Measurements from ENCODE around the gene MMP25.
"Not testable (repeated sequence)": the region's sequence is repeated elsewhere in the genome, so short reads cannot be mapped to it uniquely, and the experiment has no call there.

MMP25 gene

GRCh38 chr16:3072576-3073263, 26.4 kb downstream of the MMP25 start:
- not testable (repeated sequence) for DNase-seq (ENCODE audit: low spot score)

- no peak for DNase-seq (ENCODE audit: low spot score)
These were observed 27.1 kb downstream of the MMP25 start for GRCh38 chr16:3073448-3073847.

GRCh38 chr16:3074860-3075522, 28.6 kb downstream of the MMP25 start:
- no peak for DNase-seq (ENCODE audit: low spot score)

DNA sequence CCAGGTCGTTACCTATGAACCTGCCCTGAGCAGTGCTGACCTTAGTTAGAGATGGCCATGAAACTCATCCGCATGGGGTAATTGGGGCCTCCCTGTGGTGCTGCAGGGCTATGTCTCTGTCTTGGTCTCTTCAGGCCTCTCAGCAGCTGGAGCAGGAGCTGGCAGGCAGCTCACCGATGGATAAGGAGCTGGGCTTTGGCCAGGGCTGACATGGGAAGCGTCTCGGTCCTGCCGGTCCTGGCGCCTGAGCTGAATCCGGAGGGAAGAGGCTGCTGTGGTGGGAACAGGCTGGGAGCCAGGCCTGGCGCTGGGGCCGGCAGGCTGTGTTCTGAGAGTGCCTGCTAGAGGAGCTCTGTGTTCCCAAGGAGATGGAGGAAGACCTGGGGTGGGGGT, 29.2 kb downstream of the MMP25 start:
- DNase-seq (ENCODE audit: low spot score): no peak

DNA sequence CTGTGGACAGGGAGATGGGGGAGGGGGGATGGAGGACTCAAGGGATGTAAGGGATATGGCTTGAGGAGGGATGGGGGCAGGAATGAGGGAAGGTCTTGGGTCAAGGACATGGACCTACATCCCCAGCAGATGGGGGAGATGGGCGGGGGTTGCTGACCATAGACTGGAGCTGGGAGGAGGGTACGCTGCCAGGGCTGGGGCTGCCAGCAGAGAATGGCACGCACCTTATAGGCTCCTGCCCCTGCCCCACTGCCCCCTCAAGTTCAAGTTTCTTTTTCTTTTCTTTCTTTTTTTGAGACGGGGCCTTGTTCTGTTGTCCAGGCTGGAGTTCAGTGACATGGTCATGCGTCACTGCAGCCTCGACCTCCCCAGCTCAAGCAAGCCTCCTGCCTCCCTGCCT, 29.6 kb downstream of the MMP25 start:
- not testable (repeated sequence) for DNase-seq (ENCODE audit: low spot score)

DNA sequence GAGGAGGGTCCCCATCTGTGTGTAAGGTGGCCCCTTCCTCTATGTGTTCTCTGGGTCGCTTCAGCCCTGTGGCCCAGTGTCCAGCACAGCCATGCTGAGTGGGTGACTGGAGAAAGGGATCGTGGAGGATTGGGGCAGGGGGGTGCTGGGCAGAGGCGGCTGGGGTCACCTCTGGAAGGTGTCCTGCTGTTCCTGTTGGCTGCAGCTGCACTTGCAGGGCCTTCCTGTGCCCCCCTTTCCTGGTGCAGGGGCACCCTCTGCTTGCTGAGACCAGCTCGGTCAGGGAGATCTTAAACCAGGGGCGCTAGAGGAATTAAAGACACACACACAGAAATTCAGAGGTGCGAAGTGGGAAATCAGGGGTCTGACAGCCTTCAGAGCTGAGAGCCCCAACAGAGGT, 30.2 kb downstream of the MMP25 start:
- no peak for DNase-seq (ENCODE audit: low spot score)

DNA sequence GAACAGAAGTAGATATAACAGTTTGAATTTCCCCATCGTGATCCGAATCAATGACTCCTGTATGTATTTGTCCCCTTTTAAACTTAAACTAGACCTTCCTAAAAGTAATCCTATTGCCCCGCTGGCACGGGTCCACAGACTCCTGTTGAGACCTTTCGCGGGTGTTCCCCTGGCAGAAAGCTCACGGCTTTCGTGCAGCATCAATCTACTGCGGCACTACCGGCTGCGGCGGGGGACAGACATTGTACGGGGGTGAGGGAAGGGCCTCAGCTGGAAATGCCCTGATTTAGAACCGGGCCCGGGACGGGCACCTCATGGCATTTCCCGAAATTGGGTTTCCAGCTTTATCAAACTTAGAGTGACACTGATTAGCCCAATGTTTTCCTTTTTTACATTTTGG, 33.7 kb downstream of the MMP25 start:
- DNase-seq (ENCODE audit: low spot score): no peak

GRCh38 chr16:3081957-3082356, 35.6 kb downstream of the MMP25 start:
- DNase-seq (ENCODE audit: low spot score): not testable (repeated sequence)

GRCh38 chr16:3083408-3083807, 37.0 kb downstream of the MMP25 start:
- DNase-seq (ENCODE audit: low spot score): not testable (repeated sequence)

DNA sequence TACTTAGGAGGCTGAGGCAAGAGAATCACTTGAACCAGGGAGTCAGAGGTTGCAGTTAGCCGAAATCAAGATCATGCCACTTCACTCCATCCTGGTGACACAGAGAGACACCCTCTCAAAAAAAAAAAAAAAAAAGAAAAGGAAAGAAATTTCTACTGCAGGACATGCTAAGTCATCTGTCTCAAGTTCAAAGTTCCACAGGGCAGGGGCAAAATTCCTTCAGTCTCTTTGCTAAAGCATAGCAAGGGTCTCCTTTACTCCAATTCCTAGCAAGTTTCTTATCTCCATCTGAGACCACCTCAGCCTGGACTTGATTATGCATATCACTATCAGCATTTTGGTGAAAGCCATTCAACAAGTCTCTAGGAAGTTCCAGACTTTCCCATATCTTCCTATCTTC, 38.1 kb downstream of the MMP25 start:
- DNase-seq (ENCODE audit: low spot score): no peak

DNA sequence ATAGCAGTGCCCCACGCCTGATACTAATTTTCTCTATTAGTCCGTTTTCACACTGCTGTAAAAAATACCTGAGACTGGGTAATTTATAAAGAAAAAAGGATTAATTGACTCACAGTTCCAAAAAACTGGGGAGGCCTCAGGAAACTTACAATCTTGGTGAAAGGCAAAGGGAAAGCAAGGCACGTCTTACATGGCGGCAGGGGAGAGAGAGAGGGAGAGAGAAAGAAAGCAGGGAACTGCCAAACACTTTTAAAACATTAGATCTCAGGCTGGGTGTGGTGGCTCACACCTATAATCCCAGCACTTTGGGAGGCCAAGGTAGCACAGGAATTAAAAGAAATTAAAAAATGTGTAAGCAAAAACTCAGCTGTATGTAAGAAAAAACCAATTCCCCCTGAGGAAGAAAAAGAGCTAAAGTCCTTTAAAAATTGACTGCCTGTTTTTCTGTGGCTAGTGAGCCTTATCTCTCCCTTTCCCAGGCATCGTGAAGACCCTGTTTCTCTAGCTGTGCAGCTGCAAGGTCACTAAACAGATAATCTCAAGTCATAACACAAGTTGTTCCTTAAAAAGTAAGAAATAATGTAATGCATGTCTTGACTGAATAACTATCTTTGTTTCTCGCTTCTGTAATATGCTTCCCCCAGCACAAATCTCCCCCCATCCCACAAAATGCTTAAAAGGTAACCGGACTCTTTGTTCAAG, 38.8 kb downstream of the MMP25 start:
- DNase-seq (ENCODE audit: low spot score): no peak

- DNase-seq (ENCODE audit: low spot score): no peak
These were observed 39.7 kb downstream of the MMP25 start for GRCh38 chr16:3085868-3086595.

DNA sequence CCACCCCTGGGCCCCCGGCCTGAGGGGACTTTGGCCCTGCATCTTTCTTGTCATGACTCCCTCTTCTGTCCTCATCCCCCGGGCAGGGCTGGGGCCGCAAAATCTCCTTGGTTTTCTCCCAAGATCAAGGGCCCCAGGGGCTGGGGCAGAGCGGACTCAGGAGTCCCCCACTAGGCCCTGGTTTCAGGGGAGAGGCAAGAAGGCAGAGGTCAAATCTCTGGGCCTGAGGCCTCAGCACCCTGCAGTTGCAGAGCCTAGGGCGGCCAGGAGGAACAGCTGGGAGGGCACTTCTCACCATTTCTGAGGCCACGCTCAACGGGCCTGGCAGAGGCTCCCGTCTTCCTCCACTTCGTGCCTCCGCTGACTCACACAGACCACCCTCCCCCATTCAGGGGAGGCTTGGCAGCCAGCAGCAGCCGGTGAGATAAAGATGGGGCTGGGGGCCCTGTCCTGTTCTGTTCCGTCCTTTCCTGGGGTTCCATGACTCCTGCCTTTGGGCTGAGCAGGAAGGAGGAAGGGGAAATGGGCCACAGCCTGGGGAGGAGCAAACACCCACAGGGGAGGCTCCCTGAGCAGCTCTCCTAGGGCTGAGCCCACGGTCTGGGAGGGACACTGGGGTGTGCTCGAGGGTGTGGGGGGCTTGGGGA, 40.4 kb downstream of the MMP25 start:
- DNase-seq (ENCODE audit: low spot score): no peak

DNA sequence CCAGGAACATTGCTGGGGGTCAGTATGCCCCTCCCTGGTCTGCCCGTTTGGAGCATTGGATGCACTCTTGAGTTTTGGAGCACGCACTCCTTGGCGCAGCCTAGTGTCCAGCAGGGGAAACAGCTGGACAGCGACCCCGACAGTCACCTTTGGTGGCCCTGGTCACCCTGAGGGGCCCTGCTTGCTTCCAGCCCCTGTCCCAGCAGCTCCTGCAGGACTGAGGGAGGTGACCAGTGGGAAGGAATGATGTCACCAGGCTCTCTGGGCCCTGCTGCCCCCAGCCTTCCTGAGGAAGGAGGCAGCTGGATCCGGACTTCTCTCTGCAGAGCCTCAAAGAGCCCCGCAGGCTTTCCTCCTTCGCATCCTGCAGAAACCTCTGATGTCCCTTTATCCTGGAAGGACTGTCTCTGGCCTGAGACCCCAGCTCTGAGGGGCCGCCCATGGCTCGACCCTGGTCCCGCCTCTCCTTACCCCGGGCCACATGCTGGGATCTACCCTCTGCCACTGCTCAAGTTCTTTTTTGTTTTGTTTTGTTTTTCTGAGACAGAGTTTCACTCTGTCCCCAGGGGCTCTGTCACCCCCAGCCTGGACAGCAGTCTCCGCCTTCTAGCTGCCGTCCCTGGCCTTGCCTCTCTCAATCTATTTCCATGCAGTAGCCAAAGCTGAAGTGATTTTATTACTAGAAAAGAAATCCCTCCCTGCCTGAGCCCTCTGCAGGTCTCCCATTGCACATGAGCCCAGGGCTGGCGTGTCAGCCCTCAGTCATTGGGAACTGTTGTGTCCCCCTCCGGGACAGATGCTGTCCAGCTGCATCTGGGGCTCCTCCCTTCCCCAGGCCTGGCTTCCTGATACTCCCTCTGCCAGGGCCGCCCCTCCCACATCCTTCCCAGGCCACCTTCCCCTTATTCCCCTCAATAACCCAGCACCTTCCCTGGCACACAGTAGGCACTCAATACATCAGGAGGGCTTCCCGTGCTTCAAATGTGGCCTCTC, 41.2 kb downstream of the MMP25 start:
- no peak for DNase-seq (ENCODE audit: low spot score)

GRCh38 chr16:3088450-3088849, 42.1 kb downstream of the MMP25 start:
- no peak for DNase-seq (ENCODE audit: low spot score)

DNA sequence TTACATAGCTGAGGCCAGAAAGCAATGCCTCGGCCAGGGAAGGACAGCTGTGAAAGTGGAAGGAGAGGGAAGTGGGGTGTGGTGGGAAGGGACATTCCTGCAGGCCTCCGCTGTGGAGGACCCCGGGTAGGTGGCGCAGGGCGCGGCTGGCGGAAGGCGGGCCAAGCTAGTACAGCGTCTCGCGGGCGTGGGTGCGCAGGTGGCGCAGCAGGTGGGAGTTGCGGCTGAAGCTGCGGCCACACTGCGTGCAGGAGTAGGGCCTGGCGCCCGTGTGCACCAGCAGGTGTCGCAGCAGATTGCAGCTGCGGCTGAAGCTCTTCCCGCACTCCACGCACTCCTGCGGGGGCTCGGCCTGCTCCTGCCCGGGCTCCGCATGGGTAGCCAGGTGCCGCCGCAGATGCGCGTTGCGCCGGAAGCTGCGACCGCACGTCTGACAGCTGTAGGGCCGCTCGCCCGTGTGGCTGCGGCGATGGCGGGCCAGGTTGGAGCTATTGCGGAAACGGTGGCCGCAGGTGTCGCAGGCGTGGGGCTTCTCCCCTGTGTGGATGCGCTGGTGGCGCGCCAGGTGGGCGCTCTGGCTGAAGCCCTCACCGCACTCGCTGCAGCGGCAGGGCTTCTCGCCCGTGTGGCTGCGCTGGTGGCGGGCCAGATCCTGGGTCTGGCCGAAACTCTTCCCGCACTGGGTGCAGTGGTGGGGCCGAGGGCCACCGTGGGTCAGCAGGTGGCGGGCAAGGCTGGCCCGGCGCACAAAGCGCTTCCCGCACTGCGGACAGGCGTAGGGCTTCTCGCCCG, 42.8 kb downstream of the MMP25 start:
- no peak for DNase-seq (ENCODE audit: low spot score)

GRCh38 chr16:3089717-3090592, 43.6 kb downstream of the MMP25 start:
- DNase-seq (ENCODE audit: low spot score): no peak

GRCh38 chr16:3091551-3091950, 45.2 kb downstream of the MMP25 start:
- no peak for DNase-seq (ENCODE audit: low spot score)

- no peak for DNase-seq (ENCODE audit: low spot score)
These were observed 46.2 kb downstream of the MMP25 start for GRCh38 chr16:3092501-3092941.

Data from globus pallidus (tissue), 1 donor.